Amniotic stem cell (primary cell): ENCODE results near the gene ARF4.

Experiments used
- DNase-seq: peaks from one replicate; lab custom pipeline; 2025; lab: John Stamatoyannopoulos, UW

The ARF4 gene

GRCh38 chr3:57577801-57578200 is 19.3 kb downstream of the ARF4 start:
- DNase-seq, result no peak

- no peak for DNase-seq
These were observed 21.0 kb downstream of the ARF4 start for GRCh38 chr3:57575966-57576626.

GRCh38 chr3:57572096-57572495 is 25.0 kb downstream of the ARF4 start:
- DNase-seq, result no peak

GRCh38 chr3:57570878-57571277 is 26.3 kb downstream of the ARF4 start:
- no peak for DNase-seq

- DNase-seq, result no peak
These were observed 27.2 kb downstream of the ARF4 start for GRCh38 chr3:57569859-57570450.

GRCh38 chr3:57559526-57559925 is 37.6 kb downstream of the ARF4 start:
- no peak for DNase-seq

GRCh38 chr3:57557085-57557537 is 40.0 kb downstream of the ARF4 start:
- DNase-seq, result no peak

- DNase-seq, result no peak
These were observed 40.6 kb downstream of the ARF4 start for GRCh38 chr3:57556459-57557084.

- DNase-seq, result peak; percentile 84
These were observed 41.2 kb downstream of the ARF4 start, which contains the start of gene PDE12 for GRCh38 chr3:57555738-57556458. TSS of gene PDE12 (plus strand) at chr3:57556274. CDS start at chr3:57556380, 106 bp downstream.

GRCh38 chr3:57555306-57555705 is 41.8 kb downstream of the ARF4 start:
- DNase-seq, result no peak

- DNase-seq, result no peak
These were observed 50.5 kb downstream of the ARF4 start for GRCh38 chr3:57546616-57547015.

GRCh38 chr3:57545636-57546268 is 51.4 kb downstream of the ARF4 start:
- no peak for DNase-seq

- DNase-seq, result no peak
These were observed 52.7 kb downstream of the ARF4 start, which contains the start of gene DNAH12 for GRCh38 chr3:57544181-57545125. TSS of gene DNAH12 (minus strand) at chr3:57544344. CDS start at chr3:57542870, 1,474 bp downstream.

- DNase-seq, result no peak
These were observed 58.7 kb downstream of the ARF4 start for GRCh38 chr3:57538465-57538864.

- DNase-seq, result no peak
These were observed 67.0 kb downstream of the ARF4 start for GRCh38 chr3:57530071-57530608.
